HPDE6-E6E7 (cell line): Measurements from ENCODE around the gene DNAJC11.
"Not testable (repeated sequence)": the region's sequence is repeated elsewhere in the genome, so short reads cannot be mapped to it uniquely, and the experiment has no call there.

ENCODE experiments used
- DNase-seq: peaks from one replicate; pipeline ENCODE4 v3.0.0; 2011; ENCODE audit warnings: missing footprints; ENCODE audit errors: extremely low spot score

The DNAJC11 gene, protein sequence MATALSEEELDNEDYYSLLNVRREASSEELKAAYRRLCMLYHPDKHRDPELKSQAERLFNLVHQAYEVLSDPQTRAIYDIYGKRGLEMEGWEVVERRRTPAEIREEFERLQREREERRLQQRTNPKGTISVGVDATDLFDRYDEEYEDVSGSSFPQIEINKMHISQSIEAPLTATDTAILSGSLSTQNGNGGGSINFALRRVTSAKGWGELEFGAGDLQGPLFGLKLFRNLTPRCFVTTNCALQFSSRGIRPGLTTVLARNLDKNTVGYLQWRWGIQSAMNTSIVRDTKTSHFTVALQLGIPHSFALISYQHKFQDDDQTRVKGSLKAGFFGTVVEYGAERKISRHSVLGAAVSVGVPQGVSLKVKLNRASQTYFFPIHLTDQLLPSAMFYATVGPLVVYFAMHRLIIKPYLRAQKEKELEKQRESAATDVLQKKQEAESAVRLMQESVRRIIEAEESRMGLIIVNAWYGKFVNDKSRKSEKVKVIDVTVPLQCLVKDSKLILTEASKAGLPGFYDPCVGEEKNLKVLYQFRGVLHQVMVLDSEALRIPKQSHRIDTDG

DNA sequence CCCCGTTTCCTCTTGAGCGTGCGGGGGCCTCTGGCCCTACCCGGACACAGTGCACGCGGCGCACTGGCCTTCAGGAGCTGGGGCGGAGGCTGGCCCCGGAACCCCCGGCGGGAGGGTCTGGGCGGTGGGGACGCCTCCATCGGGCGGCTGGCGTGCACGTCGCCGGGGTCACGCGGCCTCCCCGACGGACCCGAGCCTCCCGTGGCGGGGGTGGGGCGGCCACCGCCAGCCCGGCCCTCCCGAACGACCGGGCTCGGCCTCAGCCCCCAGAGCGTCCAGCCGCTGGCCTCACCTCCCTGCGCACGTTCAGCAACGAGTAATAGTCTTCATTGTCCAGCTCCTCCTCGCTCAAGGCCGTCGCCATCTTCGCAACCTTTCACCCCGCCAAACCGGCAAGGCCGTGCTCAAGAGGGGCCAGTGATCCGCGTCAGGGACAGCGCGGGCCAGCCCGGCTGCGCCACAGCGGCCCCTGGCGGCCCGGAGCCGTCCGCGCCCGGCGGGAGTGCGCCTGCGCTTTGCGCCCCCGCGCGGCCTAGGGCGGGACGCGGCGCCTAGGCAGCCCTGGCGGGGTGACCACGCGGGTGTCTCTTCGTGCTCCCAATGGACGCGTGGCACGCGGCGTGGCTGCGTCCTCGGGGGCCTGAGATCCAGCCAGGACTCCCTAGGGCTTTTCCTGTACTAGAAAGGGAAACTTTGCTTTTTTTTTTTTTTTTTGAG, at the start of gene DNAJC11:
DNAJC11 (minus strand) TSS at position 380 of the 717 bp plus-strand sequence; CDS start at position 364, 16 bp downstream.
- DNase-seq, result peak; percentile 93

GRCh38 chr1:6750490-6750889, 48.9 kb upstream of the DNAJC11 start:
- no peak for DNase-seq

DNA sequence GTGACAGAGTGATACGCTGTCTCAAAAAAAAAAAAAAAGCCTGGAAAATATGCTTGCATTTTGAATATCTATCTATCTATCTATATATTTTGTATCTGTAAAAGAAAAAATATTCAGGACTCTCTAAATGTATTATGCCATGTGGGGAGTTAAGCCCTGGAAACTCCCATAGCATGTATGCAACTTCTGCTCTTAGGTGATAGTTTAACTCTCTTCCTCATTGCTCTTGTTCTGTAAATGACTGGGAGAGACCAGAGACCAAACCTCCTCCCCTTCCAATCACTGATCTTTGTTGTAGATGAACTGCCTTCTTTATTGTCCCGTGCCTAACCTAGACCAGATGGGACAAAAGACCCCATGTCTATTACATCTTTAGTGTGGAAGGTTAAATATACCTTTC, 46.1 kb upstream of the DNAJC11 start:
- no peak for DNase-seq

DNA sequence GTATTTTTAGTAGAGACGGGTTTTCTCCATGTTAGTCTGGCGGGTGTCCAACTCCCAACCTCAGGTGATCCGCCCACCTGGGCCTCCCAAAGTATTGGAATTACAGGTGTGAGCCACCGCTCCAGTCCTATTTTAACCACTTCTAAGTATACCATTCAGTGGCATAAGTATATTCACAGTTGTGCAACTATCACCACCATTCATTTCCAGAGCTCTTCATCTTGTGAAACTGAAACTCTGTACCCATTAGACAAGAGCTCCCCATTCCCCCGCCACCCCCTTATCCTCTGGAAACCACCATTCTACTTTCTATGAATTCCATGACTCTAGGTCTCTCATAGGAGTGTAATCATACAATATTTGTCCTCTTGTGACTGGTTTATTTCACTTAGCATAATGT, 43.5 kb upstream of the DNAJC11 start:
- DNase-seq, result no peak

- peak; percentile 76 for DNase-seq
Observed at GRCh38 chr1:6743189-6744101, 41.8 kb upstream of the DNAJC11 start.

- not testable (repeated sequence) for DNase-seq
Observed at GRCh38 chr1:6742676-6743188, 41.1 kb upstream of the DNAJC11 start.

DNA sequence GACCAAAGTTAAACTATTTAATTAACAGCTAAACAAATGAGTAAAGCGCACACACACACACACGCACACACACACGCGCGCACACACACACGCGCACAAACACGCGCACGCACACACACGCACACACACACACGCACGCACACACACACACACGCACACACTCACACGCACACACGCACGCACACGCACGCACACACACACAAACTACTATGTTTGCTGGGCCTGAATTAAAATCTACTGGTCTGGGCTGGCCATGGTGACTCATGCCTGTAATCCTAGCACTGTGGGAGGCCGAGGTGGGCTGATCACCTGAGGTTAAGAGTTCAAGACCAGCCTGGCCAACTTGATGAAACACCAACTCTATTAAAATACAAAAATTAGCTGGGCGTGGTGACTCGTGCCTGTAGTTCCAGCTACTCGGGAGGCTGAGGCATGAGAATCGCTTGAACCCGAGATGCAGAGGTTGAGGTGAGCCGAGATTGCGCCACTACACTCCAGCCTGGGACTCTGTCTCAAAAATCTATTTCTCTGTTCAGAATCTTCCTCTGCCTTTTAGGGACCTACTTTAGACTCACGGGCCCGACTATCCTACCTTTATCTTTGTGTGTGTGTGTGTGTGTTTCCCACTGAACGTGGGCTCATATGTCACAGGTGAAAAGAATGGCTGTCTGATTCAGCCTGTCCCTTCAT, 37.5 kb upstream of the DNAJC11 start:
- DNase-seq, result no peak

- no peak for DNase-seq
Observed at GRCh38 chr1:6732942-6733341, 31.3 kb upstream of the DNAJC11 start.

- no peak for DNase-seq
Observed at GRCh38 chr1:6731905-6732304, 30.3 kb upstream of the DNAJC11 start.

DNA sequence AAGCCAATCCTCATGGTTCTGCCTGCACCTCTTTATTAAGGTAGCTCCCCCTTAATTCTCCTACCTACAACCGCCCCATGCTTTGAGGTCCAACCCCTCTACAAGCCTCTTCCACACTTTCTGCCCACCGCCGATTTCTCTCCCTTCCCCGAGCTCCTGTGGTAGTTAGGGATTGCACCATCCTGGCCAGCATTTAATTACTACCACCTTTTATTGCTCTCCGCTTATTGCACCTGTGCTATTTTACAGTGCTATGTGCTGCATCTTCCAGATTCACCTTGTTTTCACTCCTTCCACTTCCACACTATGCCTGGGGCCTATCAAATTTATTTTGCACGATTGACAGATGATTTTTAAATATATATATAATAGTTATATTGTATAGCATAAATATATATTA, 29.3 kb upstream of the DNAJC11 start:
- DNase-seq, result no peak

DNA sequence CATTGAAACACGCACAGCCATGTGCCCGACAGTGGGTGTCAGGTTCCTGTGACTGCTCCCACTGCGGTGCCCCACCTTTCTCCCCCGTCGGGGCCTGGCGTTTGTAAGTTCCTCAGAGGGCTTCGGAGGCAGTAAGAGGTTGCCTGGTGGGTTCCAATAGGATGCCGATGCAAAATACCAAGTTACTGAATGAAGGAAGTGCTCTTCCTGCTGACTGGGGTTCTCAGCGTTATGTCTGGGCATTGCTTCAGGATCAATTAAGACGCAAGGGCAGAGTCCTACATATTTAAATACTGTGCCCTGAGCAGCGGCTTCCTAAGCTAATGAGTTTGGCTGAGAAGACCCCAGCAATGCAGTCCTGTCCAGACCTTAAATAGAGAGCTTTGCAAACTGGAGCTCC, 28.9 kb upstream of the DNAJC11 start:
- no peak for DNase-seq

- peak; percentile 41 for DNase-seq
Observed at GRCh38 chr1:6727535-6727934, 25.9 kb upstream of the DNAJC11 start.

- no peak for DNase-seq
Observed at GRCh38 chr1:6726253-6726652, 24.6 kb upstream of the DNAJC11 start.

DNA sequence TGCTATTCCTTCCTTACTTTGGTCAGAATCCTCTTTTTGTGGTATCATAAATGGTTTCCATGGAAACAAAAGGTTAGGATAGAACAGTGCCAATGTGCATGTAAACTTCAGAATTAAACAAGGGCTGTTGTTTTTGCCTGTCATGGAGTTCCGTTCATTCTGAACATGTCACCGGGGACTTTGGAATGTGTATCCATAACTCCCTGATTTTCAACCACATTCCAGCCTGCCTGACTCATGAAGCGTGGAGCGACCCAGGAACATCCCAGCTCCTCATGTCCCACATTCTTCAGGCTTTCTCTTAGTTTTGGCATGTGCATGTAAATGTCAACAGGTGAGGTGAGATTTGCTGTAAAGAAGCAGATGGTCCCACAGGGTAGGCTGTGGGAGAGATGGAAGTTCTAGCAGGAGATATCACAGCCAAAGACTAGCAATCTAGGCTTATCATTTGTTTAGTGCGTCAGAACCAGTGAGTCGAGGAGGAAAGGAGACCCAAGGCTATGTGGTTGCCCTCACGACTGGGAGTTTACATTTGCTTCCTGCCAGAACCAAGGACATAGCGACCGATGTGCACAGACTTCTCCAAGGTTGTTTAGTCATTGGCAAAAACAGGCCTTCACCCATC, 23.0 kb upstream of the DNAJC11 start:
- DNase-seq, result no peak

- no peak for DNase-seq
Observed at GRCh38 chr1:6723621-6724428, 22.2 kb upstream of the DNAJC11 start.

DNA sequence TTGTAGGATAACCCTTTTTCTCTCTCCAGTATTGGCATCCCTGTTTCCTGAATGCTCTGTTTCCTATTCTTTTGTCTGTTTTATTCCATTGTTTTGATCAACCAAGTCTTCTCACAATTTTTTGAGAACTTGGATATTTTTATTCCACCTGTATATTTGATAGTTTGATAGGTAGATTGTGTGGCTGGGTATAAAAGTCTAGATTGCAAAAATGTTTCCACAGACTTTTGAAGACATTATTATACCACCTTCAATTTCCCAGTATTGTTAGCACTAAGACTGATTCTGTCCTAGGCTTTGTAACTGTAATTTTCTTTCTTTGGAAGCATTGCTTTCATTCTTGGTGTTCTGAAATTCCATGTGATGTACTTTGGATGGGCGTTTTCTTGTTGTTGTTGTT, 9.6 kb upstream of the DNAJC11 start:
- DNase-seq, result no peak

DNA sequence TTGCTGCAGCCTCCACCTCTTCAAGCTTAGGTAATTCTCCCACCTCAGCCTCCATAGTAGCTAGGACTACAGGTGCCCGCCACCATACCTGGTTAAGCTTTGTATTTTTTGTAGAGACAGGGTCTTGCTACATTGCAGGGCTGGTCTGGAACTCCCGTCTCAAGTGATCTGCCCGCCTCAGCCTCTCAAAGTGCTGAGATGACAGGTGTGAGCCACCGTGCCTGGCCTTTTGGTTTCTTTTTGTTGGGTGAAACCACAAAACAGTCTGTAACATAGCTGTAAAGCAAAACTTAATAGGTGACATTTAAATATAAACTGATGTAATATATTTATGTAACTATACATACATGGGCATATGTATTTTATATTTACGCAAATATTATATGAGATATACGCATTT, 3.1 kb upstream of the DNAJC11 start:
- no peak for DNase-seq

DNA sequence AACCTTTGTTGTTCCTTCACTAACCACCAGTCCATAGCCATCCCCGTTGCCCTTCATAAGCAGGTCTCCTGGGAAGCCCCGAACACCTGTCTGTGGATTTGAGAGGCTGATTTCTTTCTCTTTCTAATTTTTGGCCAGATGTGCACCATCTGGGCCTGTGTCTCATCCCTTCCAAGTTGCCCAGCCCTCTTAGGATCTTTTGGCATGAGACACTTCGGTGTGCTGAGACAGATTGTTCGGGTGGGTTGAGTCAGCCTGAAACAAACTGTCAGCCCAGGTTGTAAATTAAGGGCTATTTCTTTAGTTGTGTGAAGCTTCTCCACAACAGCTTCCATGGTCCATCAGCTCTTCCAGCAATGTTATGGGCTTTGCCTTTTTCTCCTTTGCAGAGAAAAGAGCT, 1.4 kb upstream of the DNAJC11 start:
- no peak for DNase-seq

- no peak for DNase-seq
Observed at GRCh38 chr1:6700853-6701436, 671 bp downstream of the DNAJC11 start.
